ENCODE results near the gene COL4A2.

Gene COL4A2

GRCh38 chr13:110341445-110342244 is 34.6 kb downstream of the COL4A2 start:
- no peak for DNase-seq

GRCh38 chr13:110342474-110342873 is 35.4 kb downstream of the COL4A2 start:
- no peak for DNase-seq

- no peak for DNase-seq
These were observed 36.3 kb downstream of the COL4A2 start for GRCh38 chr13:110343241-110343865.

- no peak for DNase-seq
These were observed 37.2 kb downstream of the COL4A2 start for GRCh38 chr13:110344320-110344719.

- DNase-seq = no peak
These were observed 38.2 kb downstream of the COL4A2 start for GRCh38 chr13:110345266-110345665.

GRCh38 chr13:110345701-110346100 is 38.6 kb downstream of the COL4A2 start:
- DNase-seq = no peak

GRCh38 chr13:110346661-110347067 is 39.6 kb downstream of the COL4A2 start:
- DNase-seq = no peak

GRCh38 chr13:110347088-110347487 is 40.0 kb downstream of the COL4A2 start:
- DNase-seq = no peak

GRCh38 chr13:110347535-110348308 is 40.6 kb downstream of the COL4A2 start:
- DNase-seq = no peak

- DNase-seq = no peak
These were observed 41.4 kb downstream of the COL4A2 start for GRCh38 chr13:110348309-110349105.

GRCh38 chr13:110349239-110349638 is 42.2 kb downstream of the COL4A2 start:
- no peak for DNase-seq

GRCh38 chr13:110350049-110350448 is 43.0 kb downstream of the COL4A2 start:
- DNase-seq = no peak

GRCh38 chr13:110350509-110350908 is 43.4 kb downstream of the COL4A2 start:
- no peak for DNase-seq

- no peak for DNase-seq
These were observed 44.7 kb downstream of the COL4A2 start for GRCh38 chr13:110351636-110352420.

GRCh38 chr13:110352735-110353134 is 45.7 kb downstream of the COL4A2 start:
- DNase-seq = no peak

GRCh38 chr13:110353339-110353977 is 46.4 kb downstream of the COL4A2 start:
- DNase-seq = no peak

GRCh38 chr13:110354123-110354627 is 47.1 kb downstream of the COL4A2 start:
- no peak for DNase-seq

- DNase-seq = no peak
These were observed 47.8 kb downstream of the COL4A2 start for GRCh38 chr13:110354715-110355473.

- DNase-seq = no peak
These were observed 49.3 kb downstream of the COL4A2 start for GRCh38 chr13:110356362-110356761.

- DNase-seq = no peak
These were observed 51.3 kb downstream of the COL4A2 start for GRCh38 chr13:110358381-110358780.
